Stimulated activated CD4-positive, alpha-beta T cell treated with anti-CD3 and anti-CD28 coated beads, Interleukin-12 subunit alpha, Interleukin-12 subunit beta, amount 100 ng/mL, for 48 hours (primary cell): Measurements from ENCODE around the gene DIO1.
A peak's percentile ranks its signal among the peaks of the same experiment; 100 is the strongest.

Experiments used
- DNase-seq, 3 donors: peaks; one replicate each; pipeline ENCODE4 v3.0.0-alpha.2; 2020; ENCODE audit warnings: low read depth in 2 of 3, low spot score in 1 of 3

DIO1 gene

DNA sequence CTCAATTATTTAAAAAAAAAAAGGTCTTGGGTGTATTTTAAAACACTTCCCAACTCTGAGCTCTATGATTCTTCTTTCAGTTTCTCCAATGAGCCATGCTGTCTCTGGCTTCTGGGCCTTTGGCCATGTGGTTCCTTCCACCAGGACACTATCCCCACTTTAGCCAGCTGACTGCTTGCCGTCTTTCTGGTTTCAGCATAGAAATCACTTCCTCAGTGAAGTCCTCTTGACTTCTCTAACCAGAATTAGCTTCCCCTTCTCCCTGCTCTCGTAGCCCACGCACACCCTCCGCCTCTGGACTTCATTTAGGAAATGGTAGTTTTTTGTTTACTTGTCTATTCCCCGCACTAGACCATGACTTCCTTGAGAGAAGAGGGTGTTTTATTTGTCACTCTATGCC lies 1.1 kb upstream of the DIO1 start:
- DNase-seq = no peak

DNA sequence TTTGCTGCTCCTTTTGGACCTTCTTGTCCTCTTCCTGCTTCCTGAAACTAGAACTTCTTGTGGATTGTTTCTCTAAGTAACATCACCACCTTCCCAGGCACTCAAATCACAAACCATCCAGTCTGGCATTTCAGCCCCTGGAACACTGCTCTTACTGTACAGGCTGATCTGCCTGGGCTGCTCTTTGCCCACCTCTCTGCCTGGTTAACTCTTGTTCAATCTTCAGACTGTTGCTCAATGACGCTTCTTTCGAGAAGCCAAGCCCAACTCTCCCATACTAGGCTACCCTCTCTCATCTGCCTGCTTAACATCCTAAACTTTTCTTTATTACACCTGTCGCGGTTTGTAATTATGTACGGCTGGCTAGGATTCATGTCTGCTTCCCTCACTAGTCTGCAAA lies 657 bp downstream of the DIO1 start:
- no peak for DNase-seq

DNA sequence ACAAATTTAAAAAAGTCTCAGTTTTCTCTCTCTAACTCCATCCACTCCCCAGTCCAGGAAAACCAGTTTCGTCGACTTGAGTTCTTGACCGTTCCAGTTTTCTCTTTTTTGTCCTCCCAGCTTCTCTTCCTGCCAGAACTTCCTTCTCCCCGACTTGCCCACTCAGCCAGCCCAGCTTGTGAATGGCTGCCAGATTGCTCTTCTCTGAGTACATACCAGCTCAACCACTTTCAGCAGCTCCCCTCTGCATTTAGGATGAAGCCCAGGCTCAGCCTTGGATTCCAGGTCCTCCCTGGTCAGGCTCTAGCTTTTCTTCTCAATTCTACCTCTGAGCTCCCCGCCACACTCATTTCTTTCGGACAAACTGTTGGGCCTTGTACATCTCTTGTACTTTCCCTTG lies 1.4 kb downstream of the DIO1 start:
- no peak for DNase-seq

DNA sequence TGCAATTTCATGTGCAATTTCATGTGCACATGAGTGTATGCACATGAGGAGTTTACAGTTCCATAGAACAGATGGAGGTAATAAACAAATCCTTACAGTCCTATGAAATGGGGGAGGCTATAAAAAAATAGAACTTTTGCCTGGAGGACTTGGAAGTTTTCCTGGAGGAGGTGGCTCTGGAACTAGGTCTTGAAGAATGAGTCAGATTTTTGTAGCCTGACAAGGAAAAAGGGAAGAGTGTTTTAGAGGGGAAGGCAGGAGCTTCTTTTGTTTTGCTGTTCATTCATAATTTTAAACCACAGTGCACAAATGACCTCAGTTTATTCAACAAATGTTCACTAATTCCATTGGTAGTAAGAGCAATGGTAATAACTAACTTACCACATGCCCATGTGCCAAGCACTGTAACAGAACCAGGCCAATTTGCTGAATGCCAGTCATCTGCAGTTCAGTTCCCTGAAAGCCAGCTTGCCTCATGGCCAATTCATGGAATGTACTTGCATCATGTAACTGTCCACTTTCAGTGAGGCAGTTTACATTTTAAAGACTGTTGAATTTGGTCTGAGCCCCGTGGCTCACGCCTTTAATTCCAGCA lies 2.7 kb downstream of the DIO1 start:
- no peak for DNase-seq

DNA sequence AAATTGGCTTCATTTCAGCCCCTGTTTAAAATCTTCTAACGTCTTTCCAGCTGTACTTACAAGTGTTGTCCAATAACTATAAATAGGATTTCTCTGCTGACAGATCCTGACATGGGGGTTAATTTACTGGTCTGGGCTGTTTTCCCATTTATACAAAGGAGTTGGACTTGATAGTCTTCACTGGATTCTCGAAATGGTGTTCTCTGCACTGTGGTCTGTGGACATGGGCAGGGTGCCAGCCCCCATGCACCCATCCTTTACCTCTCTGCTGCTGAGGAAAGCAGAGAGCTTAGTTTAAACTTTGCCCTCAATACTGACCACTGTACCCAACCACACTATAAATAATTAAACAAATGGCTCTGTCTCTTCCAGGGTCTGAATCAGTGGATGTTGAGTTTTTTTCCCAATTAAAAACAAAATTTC lies 5.2 kb downstream of the DIO1 start:
- no peak for DNase-seq

DNA sequence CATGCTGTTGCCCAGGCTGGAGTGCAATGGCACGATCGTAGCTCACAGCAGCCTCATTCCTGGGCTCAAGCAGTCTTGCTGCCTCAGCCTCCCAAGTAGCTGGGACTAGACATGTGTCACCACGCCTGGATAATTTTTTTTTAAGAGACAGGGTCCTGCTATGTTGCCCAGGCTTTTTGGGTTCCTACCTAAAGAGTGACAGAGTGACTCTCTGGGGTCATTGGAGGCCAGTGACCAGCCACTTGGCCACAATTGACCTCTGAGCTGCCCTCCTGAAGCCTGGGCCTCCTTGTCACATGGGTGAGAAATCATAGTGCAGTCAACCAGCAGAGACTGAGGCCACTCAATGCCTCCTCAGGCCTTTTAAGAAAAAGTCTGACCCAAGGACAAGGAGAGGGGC lies 5.7 kb downstream of the DIO1 start:
- DNase-seq = no peak

DNA sequence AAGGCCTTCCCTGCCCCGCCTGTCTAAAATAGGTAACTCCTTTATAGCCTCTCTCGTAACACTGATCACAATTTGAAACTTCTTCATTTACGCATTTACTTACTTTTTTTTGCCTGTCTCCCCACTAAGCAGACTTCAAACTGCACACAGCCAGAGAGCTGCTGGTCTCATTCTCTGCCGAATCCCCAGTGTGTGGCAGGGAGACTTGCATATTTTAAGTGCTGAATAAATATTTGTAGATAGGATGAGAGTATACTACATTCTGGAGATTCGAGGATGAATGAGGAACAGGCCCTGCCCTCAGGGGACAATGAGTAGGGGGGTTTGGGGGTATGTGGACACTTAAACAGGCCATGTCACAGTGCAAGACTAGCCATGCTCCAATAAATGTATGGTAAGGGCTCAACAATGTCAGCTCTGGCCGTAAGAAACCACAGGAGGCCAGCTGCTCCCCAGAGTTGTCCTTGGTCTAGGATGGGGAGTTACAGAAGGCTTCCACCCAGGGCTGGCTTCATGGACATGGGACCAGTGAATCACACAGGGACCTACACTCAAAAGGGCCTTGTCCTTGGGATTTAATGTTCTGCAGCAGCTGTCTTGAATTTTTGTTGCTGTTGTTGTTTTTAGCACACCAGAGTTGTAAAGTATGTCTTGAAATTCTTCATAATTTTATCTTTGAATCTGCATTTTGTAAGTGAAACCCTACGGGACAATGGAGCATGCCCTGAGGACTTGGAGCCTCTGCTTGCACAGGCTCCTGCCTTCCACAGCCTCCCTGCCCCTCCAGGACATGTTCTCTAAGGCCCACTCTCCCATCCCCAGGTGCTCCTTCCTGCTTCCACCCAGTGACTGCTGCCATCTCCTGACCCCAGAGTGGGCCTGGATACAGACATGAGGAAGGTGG lies 8.5 kb downstream of the DIO1 start:
- DNase-seq = no peak

DNA sequence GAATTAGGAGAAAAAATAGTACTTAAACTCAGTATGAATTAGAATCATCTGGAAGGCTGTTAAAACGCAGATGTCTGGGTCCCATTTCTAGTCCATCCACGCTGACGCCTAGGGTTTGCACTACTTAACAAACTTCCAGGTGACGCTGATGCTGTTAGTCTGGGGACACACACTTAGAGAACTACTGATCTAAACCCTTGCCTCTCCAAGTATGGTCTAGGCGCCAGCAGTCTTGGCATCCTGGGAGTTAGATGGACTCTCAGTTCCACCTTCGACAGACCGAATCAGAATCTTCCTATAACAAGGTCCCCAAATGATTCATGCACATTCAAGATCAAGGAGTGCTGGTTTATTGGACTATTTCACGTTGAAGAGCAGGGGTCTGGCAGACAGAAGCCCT lies 11.5 kb downstream of the DIO1 start:
- DNase-seq = no peak

DNA sequence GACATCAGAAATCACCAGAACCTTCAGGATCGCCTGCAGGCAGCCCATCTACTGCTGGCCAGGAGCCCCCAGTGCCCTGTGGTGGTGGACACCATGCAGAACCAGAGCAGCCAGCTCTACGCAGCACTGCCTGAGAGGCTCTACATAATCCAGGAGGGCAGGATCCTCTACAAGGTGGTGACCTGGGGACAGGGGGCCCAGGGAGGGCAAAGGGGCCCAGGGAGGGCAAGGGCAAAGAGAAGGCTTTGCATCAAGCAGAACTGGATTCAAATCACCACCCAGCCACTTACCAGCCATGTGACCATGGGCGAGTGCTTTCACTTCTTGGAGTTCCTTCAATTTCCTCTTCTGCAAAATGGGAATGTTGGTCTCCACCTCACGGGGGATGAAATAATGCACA lies 12.1 kb downstream of the DIO1 start:
- DNase-seq = no peak

DNA sequence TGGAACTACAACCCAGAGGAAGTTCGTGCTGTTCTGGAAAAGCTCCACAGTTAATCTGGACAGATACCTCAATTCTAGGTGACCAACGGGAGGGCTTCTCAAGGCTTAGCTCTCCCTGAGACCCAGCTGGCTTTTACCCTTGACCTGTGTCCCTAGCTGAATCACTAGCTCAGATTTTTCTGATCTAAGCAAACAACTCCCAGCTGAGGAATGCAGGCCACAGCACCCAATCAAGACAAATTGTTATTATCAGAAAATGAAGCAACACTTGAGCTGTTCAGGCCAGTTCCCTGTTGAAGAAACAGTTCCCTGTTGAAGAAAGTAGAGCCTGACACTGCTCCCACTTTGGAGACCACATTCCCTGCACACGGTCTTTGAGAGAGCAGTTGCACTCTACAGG lies 16.0 kb downstream of the DIO1 start:
- no peak for DNase-seq

DNA sequence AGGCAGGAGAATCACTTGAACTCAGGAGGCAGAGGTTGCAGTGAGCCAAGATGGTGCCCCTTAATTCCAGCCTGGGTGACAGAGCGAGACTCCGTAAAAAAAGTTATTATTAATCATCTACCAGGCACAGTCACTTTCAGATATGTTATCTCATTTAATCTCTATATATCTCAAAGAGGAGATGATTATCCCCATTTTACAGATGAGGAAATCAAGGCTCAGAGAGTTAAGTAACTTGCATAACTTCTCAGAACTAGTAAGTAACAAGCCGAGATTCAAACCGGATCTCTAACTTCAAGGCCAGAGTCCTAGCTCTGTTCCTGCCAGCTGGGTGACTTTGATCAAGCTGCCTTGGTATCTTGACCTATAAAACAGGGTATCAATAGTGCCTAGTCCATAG lies 17.5 kb downstream of the DIO1 start:
- DNase-seq = no peak

DNA sequence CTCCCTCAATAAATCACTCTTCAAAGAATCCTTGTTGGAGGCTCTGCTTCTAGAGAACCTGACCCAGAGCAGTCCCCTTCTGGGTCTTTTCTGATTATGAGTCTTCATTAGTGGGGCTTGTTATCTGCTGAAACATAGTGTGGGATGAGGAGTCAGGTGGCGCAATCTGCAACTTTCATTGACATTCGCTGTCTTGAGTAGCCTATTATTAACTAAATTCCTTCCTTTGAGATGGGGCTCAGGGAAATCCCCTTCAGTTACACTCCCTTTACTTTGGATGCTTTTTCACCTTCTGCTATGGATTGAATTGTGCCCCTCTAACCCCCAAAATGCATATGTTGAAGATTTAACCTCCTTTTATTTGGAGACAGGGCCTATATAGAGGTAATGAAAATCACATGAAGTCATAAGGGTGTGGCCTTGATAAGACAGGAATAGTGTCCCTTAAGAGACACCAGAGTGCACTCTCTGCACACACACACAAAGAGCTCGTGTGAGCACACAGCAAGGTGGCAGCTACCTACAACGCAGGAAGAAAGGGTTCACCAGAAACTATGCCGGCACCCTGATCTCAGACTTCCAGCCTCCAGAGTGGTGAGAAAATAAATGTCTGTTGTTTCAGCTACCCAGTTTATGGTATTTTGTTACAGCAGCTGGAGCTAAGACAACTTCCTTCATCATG lies 19.5 kb downstream of the DIO1 start:
- DNase-seq = no peak

DNA sequence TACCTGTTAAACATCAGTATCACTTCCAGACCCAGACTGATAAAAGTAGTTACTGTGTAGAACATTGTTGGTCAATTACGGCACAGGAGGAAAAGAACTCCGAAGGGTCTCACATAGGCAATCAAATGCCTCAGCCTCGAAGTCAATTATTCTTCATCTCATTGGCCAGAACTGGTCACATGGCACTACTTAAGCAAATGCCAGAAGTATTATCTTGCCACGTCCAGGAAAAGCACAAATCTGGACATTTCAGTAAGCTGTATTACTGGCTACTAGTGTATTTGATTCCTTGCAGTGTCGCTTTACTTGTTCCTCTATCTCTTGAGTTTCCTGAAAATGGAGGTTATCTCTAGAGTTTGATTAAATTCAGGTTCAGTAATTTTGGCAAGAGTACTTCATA lies 24.4 kb downstream of the DIO1 start:
- no peak for DNase-seq

DNA sequence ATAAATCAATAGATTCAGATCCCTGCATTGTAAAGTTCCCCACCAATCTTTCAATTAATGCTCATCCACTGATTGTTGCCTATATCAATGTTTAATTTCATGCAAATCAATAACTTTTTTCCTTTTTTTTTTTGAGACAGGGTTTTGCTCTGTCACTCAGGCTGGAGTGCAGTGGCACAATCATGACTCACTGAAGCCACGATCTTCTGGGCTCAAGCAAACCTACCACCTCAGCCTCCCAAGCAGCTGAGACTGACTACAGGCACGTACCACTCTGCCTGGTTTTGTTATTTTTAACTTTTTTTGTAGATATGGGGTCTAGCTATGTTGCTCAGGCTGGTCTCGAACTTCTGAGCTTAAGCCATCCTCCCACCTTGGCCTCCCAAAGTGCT lies 25.7 kb downstream of the DIO1 start:
- peak in 1 of 3 donors; percentile 9 for DNase-seq

DNA sequence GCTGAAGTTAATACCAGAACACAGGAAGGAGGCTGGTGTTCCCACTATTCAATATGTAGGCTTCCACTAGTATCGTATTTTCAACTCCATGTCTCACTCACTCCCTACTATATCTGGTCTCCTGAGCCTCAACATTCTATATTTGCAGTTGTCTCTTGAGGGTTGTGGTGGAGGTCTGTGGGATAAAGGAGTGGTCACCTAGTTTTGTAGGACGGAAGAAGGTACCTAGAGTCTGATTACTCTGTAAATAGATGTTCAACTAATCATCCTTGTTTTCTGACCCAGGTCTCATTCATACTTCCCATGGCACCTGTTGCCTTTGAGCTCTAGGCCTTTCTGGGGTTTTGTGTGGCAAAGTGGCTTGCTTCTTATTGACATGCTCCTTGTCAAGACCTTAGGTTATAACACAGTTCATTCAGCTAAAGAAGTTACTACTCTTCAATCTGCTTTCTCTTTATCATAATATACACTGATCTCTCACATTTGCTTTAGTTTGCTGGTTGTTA lies 33.4 kb downstream of the DIO1 start:
- DNase-seq = no peak

DNA sequence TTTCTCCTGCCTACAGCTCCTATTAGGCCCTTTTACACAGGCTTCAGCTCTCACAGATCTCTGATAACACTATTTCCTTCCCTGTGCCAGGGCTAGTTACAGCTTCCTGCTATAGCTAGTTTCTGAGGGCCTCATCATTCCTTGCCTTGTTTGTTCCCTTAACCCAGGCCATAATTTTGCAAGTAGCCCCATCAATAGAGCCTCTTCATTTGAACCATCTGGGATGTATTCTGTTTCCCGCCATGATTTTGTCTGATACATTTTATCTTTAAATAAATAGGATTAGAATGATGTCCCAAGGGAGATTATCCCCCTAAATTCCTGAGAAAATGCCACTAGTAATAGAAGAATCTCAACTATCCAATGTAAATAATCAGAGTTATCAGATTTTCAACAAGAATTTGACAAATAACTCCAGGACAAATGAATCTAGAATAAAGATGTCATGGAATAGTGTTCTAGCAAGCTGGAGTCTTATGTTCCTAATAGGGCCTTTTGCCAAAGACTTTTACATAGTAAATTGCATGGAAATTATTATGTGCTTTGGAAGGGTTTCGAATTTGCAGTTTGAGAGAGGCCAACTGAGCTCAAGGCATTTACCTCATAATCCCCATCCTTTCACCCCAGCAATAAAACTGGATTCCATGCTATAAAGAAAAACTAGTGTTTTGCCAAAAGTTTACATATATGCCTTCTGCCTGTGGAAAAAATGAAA lies 35.4 kb downstream of the DIO1 start:
- no peak for DNase-seq

DNA sequence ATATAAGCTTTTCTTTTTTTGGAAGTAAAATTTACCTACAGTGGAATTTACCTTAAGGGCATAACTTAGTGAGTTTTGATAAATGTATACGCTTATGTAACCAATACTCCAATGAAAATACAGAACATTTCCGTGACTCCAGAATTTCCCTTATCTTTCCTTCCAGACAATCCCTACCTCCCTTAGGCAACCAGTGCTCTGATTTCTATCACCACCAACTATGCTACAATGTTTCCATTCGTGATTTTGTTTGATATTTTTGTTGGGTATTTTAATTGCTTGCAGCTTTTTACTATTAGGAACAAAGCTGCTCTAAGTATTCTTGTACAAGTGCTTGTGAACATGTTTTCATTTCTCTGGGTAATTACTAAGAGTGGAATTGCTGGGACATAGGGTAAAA lies 36.9 kb downstream of the DIO1 start:
- DNase-seq = no peak

DNA sequence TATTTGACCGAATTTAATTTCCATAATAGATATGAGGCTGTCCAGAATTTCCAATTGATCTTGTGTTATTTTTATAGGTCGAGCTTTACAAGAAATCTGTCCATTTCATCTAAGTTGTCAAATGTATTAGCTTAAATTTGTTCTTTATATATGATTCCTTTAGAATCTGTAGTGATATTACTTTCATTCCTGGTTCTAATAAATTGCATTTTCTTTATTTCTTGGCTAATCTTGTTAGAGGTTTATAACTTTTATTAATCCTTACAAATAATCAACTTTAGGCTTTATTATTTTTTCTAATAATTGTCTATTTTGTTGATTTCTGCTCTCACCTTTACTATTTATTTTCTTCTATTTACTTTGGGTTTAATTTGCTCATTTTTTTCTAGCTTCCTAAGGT lies 37.5 kb downstream of the DIO1 start:
- no peak for DNase-seq

DNA sequence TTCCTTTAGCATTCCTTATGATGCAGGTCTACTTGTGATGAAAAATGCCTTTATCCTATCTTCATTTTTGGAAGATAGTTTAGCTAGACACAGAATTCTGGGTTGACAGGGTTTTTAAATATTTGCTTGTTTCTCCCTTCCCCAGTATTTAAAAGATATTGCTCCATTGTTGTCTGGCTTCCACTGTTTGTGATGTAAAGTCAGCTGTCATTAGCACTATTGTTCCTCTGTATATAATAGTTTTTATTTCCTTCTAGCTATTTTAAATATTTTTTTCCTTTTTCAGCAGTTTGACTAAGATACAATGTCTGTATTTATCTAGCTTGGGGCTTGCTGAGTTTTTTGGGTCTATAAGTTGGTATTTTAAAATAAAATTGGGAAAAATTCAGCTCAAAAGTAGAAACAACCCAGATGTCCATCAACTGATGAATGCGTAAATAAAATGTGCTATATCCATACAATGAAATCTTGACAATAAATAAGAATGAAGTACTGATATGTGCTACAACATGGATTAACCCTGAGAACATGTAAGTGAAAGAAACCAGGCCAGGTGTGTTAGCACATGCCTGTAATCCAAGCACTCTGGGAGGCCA lies 40.3 kb downstream of the DIO1 start:
- no peak for DNase-seq

DNA sequence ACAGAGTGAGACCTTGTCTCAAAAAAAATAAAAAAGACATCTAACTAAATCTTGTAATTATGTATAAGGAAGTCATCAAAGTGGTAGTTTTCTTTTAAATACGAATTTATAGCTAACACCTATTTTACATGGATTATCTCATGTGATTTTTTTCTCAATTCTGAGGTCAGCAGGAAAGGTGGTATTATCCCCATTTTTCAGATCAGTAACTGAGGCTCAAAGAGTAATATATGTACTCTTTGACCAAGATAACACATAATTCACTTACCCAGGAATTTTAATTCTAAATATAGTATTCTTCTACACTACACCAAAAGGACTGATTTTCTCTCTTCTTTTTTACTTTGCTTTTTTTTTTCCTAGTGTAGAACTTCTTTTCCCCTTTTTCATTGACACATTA lies 42.4 kb downstream of the DIO1 start:
- DNase-seq = no peak
